Measurements from ENCODE around the gene LATS1.

The LATS1 gene

DNA sequence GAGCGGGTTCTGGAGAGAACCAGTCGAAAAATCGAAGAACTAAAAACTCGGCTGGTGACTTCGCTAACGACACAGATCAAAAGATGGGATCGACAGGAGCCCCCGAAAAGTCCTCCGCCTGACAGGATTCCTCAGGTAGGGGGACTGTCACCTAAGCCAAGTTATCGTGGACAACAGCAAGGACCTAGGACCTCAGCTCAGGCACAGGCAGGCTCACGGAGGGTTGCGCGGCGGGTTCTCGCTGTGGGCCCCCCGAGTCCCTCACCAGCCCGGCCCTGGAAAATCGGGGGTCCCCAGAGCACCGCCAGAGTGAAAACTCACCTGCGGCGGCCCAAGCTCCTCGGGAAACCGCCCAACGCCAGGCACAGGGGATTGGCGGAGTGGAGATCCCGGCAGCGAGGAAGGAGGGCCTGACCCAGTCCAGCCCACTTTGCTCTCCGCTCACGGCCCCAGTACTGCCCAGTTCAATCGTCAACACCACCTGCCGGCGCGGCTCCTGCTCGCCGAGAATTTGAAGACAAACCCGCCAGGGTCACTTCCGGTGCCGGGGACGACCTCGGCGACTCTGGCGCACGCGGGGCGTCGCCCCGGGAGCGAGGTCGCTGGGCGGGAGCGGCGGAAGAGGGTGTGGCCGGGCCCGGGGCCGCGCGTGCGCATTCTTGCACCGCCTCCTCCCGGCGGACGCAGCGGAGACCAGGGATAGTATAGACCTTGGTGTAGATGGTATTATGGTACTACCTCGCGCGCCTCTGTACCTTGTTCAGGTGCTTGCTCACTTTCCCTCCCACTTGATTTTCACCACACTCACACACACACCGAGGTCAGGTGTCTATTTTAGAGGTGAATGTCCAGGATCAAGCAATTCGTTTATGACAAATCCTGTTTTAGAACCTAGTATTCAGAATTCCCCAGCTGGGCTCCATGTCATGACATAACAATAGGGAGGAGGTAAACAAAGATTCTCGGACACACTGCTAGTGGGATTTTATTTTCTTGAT lies 69.5 kb downstream of the LATS1 start, which contains the start of gene KATNA1:
TSS of gene KATNA1 (minus strand) at position 567 of the 998 bp plus-strand sequence. CDS start 10,167 bp downstream, outside the sequence.
- no peak for DNase-seq

DNA sequence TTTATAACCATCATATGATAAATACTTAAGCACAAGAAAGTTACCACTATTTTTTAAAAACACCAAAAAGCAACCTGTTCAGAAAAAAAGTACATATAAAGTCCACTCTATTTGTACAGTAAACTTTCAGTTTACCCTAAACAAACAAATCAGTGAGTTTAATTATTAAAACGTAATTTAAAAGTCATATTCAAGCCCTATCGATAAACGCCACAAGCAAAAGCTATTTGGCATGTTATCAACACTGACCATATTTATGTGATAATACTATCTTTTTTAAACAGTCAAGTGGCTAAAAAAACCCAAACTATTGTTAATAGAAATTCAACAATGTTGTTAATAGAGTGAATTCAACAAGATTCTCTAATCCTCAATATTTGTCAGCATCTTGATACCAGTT lies 71.3 kb downstream of the LATS1 start:
- DNase-seq = no peak

DNA sequence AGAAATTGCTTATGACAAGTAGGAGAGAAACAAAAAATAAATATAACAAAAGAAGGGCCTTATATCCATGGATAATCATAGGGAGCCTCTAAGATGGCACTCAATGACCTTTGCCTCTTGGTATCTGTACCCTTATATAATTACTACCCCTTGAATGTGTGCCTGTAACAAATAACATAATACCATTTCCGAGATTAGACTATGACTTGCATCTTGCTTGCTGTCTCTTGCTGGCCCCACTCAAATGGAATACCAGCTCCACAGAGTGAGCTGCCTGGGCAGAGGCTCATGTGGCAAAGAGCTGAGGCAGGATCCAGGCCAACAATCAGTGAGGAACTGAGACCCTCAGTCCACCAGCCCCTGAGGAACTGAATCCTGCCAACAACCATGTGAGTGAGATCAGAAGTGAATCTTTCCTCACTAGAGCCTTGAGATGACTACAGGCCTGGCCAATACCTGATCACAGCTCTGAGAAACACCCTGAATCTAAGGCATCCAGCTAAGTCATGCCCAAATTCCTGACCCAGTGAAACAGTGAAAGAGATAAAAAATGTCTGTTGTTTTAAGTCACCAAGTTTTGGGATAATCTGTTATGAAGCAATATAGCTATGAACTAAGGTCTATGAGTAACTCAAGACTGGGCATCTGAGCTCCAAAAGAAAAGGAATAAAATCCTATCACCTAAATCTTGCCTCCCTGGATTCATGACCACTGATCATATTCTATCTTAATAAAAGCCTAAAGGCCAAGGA lies 74.9 kb downstream of the LATS1 start:
- DNase-seq = no peak

DNA sequence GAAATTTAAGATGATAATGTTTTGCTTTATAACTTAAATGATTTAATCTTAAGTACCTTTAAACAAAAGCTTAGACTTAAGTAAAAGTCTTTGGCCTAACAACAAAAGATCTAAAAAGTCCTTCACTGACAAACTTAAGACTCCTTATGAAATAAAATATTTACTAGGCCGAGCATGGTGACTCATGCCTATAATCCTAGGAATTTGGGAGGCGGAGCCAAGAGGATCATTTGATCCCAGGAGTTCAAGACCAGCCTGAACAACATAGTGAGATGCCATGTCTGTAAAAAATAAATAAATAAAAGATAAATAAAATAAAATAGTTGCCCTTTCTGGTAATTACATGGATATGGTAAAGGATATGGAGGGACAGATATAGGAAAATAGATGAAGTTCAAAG lies 81.8 kb downstream of the LATS1 start:
- DNase-seq = no peak

DNA sequence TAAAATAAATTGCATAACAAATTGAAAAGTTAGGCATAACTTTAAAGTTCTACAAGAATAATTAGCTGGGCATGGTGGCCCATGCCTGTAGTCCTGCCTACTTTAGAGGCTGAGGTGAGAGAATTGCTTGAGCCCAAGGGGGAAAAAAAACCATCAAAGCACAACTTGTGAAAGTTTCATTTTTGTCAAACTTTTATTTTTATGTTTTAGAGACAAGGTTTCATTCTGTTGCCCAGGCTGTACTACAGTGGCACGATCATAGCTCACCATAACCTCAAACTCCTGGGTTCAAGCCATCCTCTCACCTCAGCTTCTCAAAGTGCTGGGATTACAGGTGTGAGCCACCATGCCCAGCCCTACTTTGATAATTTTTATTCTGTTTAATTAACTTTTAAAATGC lies 83.6 kb downstream of the LATS1 start:
- no peak for DNase-seq

DNA sequence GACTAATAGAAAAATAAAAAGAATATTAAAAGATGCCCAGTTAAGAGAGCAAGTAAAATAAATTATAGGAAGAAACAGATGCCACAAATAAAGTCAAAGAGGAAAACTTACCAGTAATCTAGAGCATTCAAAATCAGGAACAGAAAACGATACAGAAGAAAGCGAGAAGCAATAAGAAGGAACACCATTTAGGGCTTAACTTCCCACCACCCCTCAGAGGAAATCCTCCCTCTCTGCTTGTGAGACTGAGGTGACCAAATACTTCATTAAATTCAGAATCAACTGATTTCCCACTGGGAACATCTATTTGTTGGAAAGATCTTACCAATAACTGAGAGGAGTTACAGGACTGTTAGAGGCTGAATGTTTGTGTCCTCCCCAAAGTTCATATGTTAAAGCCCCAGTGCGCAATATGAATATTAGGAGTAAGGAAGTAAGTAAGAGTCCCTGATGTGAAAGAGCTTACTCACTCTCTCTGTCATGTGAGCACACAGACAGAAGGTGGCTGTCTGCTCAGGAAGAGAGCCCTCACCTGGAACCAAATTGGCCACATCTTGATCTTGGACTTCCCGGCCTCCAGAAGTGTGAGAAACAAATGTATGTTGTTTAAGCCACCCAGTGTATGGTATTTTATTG lies 88.9 kb downstream of the LATS1 start:
- DNase-seq = no peak

DNA sequence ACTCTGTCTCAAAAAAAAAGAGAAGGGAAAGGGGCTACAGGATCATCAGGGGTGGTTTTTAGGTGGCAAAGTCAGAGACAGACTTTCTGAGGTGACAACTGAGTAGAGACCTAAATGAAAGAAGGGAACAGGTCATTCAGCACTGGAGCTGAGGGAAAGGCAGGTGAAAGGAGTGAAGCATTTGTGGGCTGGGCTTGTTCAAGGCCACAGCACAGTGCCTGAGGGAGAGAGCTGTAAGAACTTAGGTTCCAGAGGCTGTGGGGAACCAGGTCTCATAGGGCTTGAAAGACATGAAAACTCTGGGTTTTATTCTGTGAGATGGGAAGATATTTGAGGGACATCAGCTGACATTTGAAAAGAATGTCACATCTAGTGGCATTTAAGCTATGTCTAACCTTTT lies 90.2 kb downstream of the LATS1 start:
- DNase-seq = no peak

DNA sequence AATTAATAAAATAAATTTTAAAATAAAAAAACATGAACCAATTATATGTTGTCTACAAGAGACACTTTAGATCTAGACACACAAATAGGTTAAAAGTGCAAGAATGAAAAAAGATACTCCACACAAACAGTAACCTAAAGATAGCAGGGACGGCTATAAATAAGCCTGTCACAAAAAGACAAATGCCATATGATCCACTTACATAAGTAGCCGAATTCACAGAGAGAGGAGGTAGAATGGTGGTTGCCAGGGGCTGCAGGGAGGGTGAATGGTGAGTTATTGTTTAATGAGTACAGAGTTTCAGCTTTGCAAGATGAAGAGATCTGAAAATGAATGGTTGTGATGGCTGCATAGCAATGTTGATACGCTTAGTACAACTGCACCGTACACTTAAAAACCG lies 102.1 kb downstream of the LATS1 start:
- no peak for DNase-seq

DNA sequence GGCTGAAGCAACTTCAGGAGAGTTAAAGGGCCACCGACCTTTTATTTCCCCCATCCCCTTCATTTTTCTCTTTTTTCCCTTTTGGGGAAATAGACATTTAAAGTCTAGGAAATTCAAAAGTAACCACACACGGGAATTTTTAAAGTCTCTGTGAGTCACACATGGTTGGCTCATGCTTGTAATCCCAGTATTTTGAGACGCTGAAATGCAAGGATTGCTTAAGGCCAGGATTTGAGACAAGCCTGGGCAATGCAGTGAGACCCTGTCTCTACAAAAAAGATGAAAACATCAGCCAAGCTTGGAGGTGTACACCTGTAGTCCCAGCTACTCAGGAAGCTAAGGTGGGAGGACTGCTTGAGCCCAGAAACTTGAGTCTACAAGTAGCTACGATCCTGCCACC lies 103.6 kb downstream of the LATS1 start:
- DNase-seq = no peak

DNA sequence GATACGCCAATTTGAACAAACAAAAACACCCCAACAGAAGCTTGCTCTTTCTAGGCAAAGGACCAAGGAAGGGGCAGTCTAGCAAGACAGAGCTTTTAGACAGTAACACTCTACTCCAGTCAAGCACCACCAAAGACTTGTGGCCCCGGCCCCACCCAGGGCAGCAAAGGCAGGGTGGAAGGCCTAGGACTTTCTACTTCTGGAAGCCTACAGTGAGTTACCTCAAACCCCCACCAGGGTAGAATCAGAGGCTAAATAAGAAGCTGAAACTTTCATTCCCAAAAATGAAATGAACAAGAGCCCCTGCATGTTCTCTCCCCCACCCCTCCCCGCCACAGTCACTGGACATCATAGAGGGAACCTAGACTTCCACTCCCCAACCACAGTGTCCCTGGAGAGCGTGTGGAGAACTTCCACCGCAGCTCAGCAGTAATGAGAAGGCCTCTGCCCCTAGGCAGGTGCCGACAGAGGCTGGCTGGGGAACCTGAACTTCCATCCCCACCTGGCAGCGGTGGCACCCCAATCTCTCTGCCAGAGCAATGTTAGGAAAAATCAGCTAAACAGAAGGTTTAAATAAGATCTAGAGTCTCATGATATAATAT lies 109.4 kb downstream of the LATS1 start:
- DNase-seq = no peak

Data from amniotic stem cell (primary cell).